Femur (tissue), 1 donor: ENCODE measurements around the gene ADCY9.
A peak's percentile ranks its signal among the peaks of the same experiment; 100 is the strongest.
"Not testable (repeated sequence)": the region's sequence is repeated elsewhere in the genome, so short reads cannot be mapped to it uniquely, and the experiment has no call there.

Experiments
- DNase-seq: peaks from one replicate; pipeline ENCODE4 v3.0.0-alpha.2; 2017

Gene ADCY9

GRCh38 chr16:3968551-3968950, 147.7 kb downstream of the ADCY9 start:
- DNase-seq: no peak

DNA sequence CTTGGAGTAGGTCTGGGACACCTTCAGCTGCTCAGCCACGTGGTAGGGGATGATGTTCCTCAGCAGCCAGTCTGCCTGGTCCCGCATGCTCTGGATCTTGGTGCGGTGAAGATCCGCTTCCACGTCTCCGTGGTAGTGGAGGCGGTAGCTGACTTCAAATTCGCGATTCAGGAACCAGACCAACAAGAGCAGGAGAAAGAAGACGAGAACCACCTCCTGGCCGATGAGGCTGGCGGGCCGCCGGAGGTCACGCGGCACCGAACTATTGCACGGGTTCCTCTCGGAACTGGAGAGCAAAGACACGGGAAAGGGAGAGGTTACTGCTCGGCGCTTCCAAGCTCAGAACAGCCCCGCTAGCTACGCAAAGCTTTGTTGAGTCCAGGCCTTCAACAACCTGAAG, 149.6 kb downstream of the ADCY9 start:
- no peak for DNase-seq

GRCh38 chr16:3965781-3966582, 150.3 kb downstream of the ADCY9 start:
- DNase-seq: no peak

GRCh38 chr16:3965306-3965705, 150.9 kb downstream of the ADCY9 start:
- DNase-seq: no peak

- DNase-seq: no peak
These were observed 151.5 kb downstream of the ADCY9 start for GRCh38 chr16:3964686-3965290.

DNA sequence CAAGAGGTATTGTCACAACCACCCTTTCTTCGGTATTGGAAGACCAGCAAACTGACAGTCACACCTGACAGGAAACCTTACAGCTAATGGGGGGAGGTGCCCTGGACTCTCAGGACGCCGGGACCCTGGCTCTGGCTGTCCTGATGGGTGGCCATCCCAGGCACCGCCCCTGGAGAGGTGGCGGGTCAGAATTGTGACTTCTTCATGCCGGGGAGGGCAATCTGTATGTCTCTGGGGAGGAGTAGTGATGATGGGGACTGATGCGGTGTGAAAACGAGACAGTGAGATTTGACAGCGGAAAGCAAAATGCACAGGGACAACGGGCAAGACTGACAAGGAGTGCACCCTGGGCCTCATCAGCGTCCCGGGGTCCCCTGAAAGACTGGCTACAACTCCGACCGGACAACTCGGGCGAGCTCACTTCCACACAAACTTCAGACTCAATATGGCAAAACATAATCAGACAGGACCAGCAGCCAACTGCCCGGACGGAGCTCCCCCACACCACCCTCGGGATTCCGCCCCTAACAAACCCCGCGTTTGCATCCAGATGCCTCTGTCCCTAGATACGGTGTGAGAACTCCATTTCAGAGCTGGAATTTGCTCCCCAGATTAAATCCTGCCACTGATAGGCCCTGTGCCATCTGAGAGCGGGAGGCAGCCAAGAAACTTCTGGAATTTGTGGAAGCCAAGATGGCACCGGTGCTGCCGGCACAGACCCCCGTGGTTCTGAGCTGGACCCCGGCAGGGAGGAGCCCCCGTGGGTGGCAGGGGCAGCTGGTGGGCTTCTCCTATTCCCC, 152.2 kb downstream of the ADCY9 start:
- no peak for DNase-seq

DNA sequence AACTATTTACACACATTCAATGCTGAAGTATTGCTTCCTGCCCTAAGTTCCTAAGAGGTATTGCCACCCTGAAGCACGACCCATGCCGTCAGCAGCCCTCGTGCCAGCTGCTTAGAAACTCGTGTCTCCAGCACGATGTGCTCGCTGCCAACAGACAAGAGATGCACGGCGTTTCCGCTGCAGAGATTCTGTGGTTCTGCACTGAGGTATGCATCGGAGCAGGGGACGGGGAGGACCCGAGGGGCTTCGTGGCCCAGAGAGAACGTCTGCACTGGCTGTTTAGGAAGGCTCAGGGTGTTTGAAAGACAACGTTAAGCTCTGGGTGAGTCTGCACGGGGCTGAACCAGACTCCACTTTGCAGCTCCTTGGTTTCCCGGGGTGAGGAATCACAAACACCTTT, 153.0 kb downstream of the ADCY9 start:
- no peak for DNase-seq

DNA sequence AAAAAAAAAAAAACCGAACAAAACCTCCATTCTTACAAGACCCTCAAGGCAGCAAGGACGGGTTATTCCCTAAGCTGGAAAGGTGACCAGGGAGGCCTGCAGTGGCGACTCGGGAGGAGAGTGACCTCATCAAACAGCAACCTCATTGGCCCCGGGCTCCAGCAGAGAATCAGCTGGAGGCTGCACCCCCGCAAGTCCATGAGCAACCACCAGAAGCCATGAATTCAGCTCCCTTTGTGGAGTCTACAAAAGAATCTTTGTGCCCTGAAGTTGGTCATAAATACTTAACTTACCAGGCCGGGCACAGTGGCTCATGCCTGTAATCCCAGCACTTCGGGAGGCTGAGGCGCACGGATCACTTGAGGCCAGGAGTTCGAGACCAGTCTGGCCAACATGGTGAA, 154.8 kb downstream of the ADCY9 start:
- DNase-seq: no peak

- DNase-seq: not testable (repeated sequence)
These were observed 156.2 kb downstream of the ADCY9 start for GRCh38 chr16:3959926-3960590.

- DNase-seq: no peak
These were observed 157.1 kb downstream of the ADCY9 start for GRCh38 chr16:3959148-3959547.

DNA sequence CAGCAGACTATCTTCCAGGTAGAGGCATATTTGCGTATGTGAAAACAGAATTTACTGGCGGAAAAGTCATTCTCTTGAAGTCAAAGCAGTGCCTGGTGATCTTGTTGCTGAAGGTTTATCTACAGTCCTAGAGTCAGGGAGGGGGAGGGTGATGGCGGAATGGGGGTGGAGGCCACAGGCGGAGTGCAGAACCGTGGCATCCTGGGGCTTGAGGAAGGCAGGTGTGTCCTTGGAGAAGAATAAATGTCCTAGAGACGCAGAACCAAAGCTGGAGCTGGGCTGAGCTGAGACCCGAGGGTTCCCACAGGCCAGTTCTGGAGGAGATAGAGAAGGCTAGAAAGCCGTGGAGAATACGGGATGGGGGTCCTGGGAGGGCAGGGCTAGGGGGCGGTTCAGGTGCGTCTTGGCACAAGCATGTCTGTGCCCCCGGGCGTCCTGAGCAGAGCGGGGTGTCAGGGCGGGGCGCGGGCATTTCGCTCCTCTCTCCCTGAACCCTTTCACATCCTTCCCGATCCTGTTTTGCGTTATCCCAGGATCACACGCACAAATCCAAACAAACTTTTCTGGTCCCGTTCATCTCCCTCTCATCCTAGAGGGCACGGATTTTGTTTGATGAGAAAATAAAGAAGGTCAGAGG, 158.8 kb downstream of the ADCY9 start:
- no peak for DNase-seq

GRCh38 chr16:3954411-3954921, 161.8 kb downstream of the ADCY9 start:
- peak; percentile 74 for DNase-seq

- no peak for DNase-seq
These were observed 162.4 kb downstream of the ADCY9 start for GRCh38 chr16:3953728-3954410.

DNA sequence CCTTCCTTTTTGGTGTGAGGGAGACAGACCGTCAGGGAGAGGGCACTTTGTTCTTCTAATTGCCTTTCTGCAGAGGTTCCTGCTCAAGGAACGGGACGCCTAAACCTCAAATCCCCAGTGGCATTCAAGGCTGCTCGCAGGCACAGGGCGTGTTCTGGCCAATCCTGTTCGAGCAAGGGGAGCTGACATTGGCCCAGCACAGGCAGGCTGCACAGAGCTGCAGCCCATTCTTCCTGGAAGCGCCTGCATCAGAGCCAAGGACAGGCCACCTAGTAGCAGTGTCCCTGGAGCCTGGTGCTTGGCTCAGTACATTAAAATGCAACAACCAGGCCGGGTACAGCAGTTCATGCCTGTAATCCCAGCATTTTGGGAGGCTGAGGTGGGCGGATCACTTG, 163.5 kb downstream of the ADCY9 start:
- peak; percentile 90 for DNase-seq

DNA sequence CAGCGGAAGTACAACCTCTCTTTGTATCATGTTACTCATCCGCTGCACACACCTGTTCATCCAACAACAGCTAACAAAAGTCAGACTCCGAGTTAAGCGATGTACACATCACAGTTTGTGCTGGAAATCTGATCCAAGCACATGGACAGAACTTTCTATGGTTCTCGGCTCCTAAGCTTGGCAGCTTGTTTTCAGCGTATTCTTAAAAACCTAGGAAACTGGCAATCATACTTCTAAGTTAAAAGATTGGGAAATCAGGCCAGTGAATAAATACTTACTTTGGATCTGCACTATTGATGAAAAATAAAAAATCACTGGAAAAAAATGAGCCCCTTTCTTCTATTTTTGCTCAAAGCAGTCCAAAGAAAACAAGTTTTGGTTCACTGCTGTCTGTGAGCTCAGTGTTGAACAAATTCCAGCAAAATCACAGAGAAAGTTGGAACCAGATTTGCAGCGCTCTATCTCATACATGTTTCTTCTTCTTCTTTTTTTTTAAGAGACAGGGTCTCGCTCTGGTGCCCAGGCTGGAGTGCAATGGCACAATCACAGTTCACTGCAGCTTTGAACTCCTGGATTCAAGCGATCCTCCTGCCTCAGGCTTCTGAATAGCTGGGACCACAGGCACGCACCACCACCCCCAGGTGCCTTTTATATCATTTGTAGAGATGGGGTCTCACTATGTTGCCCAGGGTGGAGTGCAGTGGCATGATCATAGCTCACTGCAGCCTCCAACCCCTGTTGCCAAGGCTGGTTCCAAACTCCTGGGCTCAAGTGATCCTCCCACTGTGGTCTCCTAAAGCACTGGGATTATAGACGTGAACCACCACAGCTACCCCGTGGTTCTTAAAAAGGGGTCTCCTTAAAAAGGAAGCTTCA, 164.1 kb downstream of the ADCY9 start:
- DNase-seq: peak; percentile 67

DNA sequence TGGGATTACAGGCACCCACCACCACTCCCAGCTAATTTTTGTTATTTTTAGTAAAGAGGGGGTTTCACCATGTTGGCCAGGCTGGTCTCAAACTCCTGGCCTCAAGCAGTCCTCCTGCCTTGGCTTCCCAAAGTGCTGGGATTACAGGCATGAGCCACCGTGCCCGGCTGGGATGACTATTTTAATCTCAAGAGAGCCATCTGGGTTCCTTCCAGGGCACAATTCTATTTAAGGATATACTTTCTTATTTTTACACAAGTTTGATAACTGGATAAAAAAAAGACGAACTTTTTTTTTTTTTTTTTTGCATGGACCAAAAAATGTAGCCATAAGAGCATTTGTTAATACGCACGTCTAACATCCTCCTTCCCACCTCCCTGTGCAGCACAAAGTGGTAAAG, 164.9 kb downstream of the ADCY9 start:
- DNase-seq: not testable (repeated sequence)

DNA sequence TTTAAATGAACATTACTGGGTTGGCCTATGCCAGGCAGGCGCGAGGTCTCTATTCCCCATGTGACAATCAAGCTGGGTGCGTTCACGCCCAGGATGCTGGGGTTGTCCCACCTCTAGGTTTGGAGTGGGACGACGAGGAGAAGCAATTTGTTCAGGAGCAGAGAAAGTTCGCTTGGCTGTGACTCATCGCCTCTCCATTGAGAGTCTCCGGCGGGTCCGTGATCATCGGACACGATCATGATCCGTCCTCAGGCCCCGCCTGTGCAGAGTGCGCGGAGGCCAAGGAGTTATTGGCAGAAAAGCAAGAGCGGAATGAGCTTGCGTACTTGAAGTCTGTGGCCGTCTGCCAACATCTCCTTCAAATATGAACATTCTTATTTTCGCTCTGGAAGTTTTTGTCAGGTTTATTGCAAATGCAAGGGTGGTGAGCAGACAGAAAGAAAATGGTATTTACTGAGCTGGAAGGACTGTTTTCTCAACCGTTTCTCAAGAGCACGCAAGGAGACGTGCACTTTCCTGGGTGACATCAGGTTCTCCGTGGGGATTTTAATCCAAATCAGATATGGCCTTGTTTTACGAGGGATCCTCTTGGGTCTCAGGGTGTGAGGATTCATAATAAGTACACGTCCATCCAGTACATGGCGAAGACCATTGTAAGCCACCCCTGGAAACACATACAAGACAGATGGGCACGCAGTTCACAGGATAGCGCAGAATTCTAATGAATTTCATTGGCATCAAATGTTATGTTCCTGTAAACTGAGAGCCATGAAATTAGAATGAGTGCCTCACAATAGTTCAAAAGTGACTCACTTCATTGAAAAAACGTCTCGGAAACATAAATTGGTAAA, 165.7 kb downstream of the ADCY9 start:
- peak; percentile 95 for DNase-seq

DNA sequence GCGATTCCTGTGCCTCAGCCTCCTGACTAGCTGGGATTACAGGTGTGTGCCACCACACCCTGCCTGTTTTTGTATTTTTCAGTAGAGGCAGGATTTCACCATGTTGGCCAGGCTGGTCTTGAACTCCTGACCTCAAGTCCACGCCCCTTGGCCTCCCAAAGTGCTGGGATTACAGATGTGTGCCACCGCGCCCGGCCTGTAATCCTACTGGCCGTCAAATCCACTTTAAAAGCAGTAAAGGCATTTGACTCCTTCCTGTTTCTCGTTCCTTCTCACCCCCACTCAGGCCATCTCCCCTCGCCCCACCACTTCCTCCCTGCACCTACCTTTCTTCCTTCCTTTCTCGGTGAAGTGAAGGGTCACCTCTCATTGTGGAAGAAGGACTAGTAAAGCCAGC, 166.3 kb downstream of the ADCY9 start:
- DNase-seq: no peak

GRCh38 chr16:3949287-3949686, 167.0 kb downstream of the ADCY9 start:
- peak; percentile 82 for DNase-seq
